GM20000 (cell line): ENCODE measurements around the gene TMEM134.

Experiments
- DNase-seq: peaks from one replicate; pipeline ENCODE4 v3.0.0; 2012; ENCODE audit warnings: low spot score
- TF ChIP-seq, protein P1 (sequence below): IDR thresholded peaks from 2 replicates; pipeline ENCODE4 v1.5.1; 2012; ENCODE audit warnings: mild to moderate bottlenecking, control low read depth; ENCODE audit errors: extremely low read depth, missing control alignments

Gene TMEM134

DNA sequence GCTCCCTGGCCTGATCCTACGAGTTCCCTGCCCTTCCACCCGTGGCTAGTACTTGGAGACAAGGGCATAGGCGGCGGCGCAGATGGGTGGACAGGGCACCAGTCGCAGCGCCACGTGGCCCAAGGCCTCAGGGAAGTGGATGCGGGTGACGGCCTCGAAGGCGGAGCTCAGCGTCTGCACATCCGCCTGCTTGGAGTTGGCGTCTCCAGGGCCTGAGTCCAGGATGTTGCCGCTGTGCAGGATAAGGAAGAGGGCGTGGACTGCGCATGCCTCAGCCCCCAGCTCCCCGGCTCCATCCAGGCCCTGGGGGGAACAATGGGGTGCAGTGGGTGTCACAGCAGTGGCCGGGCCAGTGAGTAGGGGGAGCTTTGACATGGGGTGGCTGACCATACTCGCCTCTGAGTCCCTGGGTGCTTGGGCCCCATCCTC lies 29.5 kb upstream of the TMEM134 start:
- TF ChIP-seq, protein P1, sequence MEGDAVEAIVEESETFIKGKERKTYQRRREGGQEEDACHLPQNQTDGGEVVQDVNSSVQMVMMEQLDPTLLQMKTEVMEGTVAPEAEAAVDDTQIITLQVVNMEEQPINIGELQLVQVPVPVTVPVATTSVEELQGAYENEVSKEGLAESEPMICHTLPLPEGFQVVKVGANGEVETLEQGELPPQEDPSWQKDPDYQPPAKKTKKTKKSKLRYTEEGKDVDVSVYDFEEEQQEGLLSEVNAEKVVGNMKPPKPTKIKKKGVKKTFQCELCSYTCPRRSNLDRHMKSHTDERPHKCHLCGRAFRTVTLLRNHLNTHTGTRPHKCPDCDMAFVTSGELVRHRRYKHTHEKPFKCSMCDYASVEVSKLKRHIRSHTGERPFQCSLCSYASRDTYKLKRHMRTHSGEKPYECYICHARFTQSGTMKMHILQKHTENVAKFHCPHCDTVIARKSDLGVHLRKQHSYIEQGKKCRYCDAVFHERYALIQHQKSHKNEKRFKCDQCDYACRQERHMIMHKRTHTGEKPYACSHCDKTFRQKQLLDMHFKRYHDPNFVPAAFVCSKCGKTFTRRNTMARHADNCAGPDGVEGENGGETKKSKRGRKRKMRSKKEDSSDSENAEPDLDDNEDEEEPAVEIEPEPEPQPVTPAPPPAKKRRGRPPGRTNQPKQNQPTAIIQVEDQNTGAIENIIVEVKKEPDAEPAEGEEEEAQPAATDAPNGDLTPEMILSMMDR = no peak
- no peak for DNase-seq

DNA sequence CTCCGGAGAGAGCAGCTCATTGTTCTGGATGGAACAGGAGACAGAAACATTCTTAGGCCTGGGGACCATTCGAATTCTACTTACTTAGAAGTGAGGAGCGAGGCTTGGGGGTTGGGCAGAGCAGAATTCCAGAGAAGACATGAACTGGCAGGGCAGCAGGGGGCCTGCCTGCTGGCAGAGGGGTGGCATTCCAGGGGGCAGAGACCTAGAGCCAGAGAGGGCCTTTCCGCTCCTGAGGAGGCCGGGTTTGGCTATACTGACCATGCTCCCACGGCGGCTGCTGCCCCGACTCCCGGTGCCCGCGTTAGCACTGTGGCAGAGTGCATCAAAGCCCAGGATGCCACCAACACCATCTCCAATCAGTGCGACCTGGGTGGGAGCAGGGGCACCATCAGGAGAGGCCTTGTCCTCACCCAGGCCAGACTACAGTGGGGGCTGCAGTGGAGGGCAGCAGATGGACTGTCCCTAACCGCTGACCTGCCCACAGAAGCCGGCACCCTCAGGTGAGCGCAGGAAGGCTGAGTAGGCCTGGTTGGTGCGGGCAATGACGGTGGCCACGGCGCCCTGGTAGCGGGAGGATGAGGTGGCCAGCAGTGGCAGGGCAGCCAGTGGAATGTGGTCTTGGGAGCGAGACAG lies 28.7 kb upstream of the TMEM134 start:
- no peak for DNase-seq
- TF ChIP-seq, protein P1 = no peak

DNA sequence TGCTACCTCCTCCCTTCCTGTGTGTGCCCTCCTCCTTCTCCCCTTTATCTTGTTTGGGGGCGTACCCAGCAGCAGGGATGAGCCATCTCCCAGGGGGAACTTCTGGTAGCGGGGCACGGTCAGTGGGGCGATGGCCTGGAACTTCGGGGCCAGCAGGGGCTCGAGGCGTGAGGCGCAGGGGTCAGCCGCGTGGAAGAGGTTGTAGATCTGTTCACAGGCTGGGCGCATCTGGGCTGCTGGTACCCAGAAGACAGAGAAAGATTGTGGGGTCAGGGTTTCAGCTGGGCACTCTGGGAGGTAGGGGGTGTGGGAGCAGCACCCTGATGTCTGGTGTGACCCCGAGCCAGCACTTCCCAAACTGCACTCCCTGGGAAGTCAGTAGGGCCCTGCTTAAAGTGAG lies 27.1 kb upstream of the TMEM134 start:
- no peak for DNase-seq
- TF ChIP-seq, protein P1 = no peak

DNA sequence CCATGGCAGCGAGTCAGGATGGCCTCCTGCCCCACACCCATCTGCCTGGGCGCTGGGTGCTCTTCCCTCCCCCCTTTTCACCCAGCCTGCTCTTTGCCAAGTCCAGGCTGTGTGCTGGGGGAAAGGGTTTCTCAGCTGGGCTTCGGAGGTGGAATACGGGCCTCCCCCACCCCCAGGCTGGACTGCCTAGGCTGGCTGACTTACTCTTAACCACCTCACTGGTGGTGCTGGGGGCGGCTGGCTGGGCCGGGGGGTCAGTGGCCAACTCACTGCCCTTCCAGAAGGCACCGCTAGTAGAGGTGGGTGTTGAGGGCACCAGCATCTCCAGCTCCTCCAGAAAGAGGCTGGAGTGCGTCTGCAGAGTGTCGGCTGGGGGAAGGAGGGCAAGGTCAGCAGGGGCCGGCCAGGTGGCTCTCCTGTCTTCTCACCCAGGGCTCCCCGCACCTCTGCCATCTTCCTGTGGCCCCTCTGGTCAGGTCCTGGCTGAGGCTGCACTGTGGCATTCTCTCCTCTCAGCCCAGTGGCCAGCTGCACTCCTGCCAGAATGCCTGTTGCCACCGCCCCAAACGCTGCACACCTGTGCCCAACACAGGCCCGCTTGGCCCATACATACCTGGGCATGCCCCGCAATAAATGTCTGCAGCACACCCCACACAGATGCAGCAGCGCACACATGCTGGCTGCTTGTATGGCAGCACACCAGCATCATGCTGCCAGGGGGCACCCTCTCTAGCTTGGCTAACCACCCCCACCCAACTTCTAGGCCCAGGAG lies 26.4 kb upstream of the TMEM134 start:
- TF ChIP-seq, protein P1 = no peak
- DNase-seq = no peak

DNA sequence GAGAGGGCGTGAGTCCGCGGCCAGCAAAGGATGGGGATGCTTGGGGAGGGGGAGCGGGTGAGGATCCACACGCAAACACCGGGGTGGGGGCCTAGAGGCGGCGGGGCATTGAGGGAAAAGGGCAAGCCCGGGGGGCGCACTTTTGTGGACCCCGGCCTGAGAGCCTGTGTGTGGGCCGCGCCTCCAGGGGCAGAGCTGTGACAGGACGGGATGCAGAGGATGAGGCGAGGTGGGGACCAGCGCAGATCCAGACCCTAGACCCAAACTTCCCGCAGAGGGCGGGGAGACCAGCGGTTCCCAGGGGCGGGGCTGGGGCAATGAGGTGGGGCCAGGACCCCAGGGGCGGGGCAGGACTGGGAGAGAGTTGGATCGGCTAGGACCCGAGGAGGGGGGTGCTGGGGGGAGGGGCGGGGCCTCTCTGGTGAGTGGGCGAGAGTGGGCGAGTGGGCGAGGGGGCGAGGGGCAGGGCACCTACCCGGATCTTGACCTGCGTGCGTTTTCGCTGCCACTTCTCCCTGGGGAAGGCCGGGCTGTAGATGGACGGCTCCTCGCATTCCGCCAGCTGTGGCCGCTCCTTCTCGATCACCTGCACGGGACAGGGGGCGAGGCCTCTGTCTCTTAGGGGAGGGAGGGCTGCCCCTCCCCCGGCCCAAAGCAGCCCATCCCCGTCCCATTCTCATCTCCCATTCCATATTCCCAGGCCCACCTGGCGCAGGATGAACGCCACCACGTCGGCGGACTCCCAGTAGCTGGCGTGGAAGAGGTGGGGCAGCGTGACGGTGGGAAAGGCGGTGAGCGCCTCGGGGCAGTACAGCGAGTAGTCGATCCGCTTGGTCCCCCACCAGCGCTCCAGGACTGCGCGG lies 25.6 kb upstream of the TMEM134 start:
- TF ChIP-seq, protein P1 = no peak
- no peak for DNase-seq

DNA sequence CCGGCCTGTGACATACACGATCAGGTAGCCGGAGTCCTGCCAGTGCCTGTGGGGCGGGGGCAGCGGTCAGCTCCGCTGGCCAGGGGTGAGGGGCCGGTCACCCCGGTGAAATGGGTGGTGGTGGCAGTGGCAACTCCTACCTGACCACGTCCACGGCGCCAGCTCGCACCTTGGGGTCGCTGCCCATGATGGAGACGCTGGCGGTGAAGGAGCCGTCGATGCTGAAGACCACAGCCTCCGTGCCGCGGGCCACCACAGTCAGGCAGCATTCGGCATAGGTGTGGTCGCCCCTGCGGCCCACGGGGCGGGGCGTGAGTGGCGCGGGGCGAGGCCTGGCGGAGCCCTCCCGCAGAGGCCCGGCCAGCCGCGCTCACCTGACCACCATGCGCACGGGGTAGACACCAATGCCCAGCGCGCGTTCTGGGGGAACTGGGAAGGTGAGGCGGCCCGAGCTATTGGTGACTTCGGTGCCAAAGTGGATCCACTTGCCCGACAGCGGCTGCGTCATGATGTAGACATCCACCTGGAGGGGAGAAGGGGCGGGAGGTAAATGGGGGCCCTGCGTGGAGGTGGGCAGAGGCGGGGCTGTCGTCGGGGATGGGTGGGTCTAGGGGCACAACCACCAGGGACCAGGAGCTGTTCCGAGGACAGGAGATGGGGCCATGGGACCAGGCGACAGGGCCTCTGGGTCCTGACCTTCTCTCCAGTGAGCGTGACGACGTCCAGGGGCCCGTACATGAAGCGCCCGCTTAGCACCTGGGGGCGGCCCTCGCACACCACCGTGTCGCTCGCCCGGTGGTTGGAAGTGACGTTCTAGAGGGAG lies 24.7 kb upstream of the TMEM134 start:
- DNase-seq = no peak
- TF ChIP-seq, protein P1 = no peak
